Measurements from ENCODE around the gene SRSF3. TPM values are rescaled to one million over a fixed set of nuclear protein-coding genes. Genes with fewer than 3 reads are reported as not detected.
A peak's percentile ranks its signal among the peaks of the same experiment; 100 is the strongest.
"Not testable (repeated sequence)": the region's sequence is repeated elsewhere in the genome, so short reads cannot be mapped to it uniquely, and the experiment has no call there.

The SRSF3 gene
- total RNA-seq, 1 donor from 2014 or later: 190 TPM

- DNase-seq (ENCODE audit: low spot score): no peak
These were observed 10.2 kb downstream of the SRSF3 start for GRCh38 chr6:36604090-36605060.

DNA sequence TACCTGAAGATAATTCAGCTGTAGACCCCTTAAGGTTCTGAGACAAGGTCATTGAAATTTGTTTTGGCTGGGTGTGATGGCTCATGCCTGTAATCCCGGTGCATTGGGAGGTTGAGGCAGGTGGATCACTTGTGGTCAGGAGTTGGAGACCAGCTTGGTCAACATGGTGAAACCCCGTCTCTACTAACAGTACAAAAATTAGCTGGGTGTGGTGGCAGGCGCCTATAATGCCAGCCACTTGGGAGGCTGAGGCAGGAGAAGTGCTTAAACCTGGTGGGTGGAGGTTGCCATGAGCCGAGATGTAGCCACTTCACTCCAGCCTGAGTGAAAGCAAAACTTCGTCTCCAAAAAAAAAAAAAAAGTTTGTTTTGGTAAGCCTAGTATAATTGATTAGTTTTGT lies 11.0 kb downstream of the SRSF3 start:
- no peak for DNase-seq (ENCODE audit: low spot score)

DNA sequence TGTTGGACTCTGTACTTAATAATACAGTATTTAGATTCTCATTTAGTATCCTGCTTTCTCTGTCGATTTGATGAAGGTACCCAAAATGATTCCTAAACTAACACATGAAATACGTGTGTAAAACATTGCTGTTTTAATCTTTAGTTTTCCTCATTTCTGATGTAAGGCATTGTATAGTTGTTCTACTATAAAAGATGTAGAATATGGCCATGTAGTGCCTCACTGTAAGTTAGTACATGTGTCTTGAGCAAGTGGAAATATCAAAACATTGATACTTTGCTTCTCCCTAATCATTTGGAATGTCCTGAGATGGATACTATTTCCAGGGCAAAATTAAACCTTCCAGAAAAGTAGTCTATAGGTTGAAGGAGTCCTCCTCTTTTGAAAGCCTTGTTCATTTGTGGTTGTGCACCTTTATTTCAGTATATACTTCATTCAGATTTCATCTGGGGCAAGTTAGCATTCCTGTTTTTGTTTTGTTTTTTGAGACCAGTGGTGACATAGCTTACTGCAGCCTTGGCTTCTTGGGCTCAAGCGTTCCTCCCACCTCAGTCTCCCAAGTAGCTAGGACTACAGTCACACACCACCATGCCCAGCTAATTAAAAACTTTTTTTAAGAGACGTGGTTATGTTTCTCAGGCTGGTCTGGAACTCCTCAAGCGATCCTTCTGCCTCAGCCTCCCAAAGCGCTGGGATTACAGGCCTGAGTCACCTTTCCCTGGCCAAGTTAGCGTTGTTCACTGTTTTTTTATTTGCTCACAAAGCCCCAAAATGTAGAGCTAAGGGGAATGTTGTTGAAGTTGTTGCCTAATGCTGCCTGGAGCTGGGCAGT lies 11.6 kb downstream of the SRSF3 start:
- DNase-seq (ENCODE audit: low spot score): no peak

DNA sequence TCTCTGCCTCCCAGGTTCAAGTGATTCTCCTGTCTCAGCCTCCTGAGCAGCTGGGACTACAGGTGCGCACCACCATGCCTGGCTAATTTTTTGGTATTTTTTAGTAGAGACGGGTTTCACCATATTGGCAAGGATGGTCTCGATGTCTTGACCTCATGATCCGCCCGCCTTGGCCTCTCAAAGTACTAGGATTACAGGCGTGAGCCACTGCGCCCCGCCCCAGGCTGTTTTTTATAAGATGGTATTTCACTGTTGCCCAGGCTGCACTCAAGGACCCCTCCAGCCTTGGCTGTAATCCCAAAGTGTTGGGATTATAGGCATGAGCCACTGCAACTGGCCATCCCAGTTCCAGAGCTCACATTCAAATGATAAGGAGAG lies 13.1 kb downstream of the SRSF3 start:
- not testable (repeated sequence) for DNase-seq (ENCODE audit: low spot score)

DNA sequence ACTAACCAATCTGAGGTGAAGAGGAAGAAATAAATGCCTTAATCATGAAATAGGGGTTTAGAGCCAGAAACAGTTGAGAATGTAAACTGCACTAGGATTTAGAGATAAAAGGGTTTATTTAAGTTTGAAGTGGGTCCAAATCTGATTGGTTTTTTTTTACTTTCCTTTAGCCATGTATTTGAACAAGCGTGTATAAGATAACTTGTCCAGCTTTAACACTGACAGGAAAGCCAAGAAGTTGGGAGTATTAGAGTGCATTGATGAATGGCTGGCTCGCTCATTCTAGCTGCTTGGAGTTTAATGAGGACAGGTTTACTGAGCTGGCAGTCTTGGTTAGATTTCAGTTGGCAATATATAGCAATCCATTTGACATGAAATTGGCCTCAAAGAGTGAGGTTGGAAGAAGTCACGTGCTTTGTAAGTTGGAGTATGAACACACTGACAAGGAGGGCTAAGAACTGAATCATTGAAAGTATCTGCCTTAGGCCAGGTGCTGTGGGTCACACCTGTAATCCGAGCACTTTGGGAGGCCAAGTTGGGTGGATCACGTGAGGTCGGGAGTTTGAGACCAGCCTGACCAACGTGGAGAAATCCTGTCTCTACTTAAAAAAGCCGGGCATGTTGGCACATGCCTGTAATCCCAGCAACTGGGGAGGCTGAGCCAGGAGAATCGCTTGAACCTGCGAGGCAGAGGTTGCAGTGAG lies 13.7 kb downstream of the SRSF3 start:
- no peak for DNase-seq (ENCODE audit: low spot score)

DNA sequence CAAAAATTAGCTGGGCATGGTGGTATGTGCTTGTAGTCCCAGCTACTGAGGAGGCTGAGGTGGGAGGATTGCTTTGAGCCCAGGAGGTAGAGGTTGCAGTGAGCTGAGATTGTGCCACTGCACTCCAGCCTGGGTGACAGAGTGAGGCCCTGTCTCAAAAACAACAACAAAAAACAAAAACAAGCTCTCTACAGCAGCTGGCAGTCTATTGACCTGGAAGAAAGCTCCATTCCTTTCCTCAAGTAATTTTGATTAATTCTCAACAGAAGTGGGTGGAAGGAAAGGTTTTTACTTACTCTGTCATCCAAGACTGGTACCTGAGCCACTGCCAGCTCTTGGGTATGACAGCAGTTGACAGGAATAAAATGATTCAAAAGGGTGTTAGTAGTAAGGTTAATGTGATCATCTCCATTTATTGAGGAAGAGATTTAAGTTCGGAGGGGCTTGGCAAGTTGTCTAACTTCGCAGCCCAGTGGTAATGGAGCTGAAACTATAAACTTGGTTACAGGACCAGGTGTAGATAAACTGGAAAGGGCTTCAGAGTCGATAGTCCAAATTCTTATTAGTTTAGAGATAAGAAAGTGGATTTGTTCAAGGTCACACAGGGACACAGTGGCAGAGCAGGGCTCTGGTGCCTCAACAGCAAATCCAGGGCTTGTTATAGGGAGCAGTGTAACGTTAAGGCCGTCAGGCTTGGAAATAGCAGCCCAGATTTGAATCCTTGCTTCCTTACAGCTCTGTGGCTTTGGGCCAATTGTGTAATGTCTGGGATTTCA lies 14.8 kb downstream of the SRSF3 start:
- no peak for DNase-seq (ENCODE audit: low spot score)

DNA sequence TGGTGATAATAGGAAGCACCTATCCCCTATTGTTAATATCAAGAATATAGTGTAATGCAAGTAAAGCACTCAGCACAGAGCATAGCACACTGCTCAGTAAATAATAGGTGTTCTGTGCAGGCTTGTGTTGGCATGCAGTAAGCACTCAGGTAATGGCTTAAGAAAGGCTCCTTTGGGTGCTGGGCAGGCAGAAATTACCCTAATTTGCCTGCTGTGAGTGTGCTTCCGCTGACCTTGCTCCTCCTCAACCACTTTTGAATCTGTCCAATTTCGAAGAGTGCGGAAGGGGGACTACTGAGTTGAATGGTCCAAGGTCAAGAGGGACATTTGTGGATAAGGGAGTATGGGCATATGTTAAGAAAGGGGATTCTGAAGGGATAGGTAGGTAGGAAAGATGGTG lies 15.4 kb downstream of the SRSF3 start:
- DNase-seq (ENCODE audit: low spot score): no peak

- no peak for DNase-seq (ENCODE audit: low spot score)
These were observed 16.1 kb downstream of the SRSF3 start for GRCh38 chr6:36610041-36610955.

DNA sequence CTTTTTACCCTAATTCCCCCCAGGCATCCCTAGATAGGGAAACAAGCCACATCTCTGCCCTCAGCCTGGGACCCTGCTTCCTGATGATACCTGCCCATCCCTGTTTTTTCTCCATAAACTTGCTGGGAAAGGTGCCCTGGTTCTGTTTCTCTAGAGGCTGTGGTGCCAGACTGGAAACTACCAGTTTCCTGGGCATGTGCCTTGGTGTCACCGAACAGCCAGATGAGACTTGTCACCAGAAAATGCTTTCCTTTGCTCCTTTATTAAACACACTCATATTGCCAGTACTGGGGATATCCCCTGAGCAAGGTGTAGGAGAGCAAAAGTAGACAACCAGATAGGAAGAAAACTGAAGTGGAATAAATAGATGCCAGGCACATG lies 16.8 kb downstream of the SRSF3 start:
- no peak for DNase-seq (ENCODE audit: low spot score)

GRCh38 chr6:36611679-36612078 lies 17.5 kb downstream of the SRSF3 start:
- DNase-seq (ENCODE audit: low spot score): not testable (repeated sequence)

DNA sequence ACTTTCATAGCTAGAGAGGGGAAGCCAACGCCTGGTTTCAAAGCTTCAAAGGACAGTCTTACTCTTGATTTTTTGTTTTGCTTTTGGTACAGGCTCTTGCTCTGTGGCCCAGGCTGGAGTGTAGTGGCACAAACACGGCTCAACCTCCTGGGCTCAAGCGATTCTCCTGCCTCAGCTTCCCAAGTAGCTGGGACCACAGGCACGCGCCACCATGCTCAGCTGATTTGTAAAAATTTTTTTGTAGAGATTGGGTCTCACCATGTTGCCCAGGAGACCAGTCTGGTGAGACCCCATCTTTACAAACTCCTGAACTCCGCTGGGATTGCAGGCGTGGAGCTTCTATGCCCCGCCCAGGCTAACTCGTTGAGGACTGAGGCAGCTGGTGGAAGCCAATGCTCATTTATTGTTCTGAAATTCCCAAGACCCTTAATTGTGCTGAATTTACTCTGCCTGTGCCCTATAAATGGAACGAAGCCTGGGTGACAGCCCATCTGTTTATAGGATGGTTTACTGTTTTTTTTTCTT lies 18.0 kb downstream of the SRSF3 start:
- no peak for DNase-seq (ENCODE audit: low spot score)

- DNase-seq (ENCODE audit: low spot score): no peak
These were observed 19.2 kb downstream of the SRSF3 start for GRCh38 chr6:36613200-36613995.

DNA sequence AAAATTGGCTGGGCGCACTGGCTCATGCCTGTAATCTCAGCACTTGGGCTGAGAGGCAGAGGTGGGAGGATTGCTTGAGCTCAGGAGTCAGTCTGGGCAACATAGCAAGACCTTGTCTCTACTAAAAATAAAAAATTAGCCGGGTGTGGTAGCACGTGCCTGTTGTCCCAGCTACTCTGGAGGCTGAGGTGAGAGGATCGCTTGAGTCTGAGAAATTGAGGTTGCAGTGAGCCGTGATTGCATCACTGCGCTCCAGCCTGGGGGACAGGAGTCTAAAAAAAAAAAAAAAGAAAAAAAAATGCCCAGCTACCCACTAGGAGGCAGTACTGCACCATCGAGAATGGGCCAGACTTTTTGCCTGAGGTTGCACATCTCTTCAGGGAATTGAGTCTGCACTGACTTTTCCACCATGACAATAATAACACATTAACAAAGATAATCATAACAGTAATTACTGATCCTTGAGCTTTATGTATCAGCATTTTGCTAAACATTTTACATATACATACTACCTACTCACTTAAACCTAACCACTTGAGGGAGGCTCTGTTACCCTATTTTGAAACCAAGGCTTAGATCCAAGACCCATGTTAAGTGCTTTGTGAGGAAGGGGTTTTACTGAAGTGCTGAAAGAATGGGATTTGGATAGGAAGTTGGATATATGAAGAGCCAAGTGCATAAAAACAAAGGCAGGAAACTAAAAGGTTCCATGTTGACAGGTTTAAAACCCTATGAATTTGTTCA lies 21.0 kb downstream of the SRSF3 start:
- no peak for DNase-seq (ENCODE audit: low spot score)

DNA sequence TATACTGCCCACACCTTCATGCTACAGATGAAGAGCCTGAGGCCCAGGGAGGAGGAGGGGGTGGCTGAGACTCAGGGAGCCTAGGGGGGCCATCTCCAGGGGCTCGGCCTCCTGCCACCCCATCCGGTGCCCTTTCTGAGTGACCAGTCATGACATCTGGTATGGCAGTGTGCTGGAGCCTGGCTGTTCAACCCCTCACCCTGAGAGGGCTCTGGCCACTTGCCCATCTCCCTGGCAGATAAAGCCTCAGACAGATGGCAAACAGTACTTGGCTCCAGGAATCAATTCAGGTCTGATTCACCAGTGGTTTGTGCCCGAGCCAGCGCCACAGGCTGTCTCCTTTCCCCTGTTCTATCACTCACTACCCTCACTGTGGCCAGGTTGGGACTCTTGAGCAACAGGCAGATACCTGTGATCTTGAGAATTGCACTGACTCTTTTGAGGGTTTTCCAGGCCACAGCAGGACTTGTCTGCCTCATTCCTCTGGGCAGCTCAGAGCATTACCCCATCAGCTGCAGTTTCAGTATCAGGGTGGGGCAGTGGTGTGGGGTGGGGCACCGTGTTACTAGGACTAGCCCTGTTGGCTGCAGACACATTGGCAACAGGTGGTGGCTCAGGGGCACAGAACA lies 22.8 kb downstream of the SRSF3 start:
- peak; percentile 59 for DNase-seq (ENCODE audit: low spot score)

- DNase-seq (ENCODE audit: low spot score): no peak
These were observed 24.5 kb downstream of the SRSF3 start for GRCh38 chr6:36618366-36619355.

DNA sequence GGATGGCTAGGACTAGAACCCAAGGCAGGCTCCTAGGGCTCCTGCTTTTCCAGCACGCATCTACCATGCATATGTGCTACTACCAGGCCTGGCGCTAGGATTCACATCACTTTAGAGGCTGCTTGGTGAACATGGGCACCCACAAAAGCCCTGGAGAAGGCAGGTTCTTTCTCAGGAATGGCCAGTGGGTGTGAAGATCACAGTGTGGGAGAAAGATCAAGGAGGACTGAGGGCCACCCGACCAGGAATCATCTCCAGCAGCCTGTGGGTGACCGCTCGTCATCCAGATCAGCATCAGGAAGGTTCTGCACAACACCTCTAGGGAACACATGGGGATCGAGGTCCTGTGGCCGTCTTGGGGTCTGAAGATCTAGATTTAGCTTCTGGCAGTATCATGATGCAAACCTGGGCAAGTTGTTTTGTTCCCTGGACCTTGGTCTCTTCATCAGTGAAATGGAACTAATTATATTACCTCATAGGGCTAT lies 27.3 kb downstream of the SRSF3 start:
- DNase-seq (ENCODE audit: low spot score): no peak
